ENCODE results near the gene CLEC5A. TPM values are rescaled to one million over a fixed set of nuclear protein-coding genes. Genes with fewer than 3 reads are reported as not detected.

The CLEC5A gene
- total and polyA plus RNA-seq, 9 of the 15 experiments (the other 6 are each of a cell fraction or from before 2014, with no cell fraction given) = not detected

DNA sequence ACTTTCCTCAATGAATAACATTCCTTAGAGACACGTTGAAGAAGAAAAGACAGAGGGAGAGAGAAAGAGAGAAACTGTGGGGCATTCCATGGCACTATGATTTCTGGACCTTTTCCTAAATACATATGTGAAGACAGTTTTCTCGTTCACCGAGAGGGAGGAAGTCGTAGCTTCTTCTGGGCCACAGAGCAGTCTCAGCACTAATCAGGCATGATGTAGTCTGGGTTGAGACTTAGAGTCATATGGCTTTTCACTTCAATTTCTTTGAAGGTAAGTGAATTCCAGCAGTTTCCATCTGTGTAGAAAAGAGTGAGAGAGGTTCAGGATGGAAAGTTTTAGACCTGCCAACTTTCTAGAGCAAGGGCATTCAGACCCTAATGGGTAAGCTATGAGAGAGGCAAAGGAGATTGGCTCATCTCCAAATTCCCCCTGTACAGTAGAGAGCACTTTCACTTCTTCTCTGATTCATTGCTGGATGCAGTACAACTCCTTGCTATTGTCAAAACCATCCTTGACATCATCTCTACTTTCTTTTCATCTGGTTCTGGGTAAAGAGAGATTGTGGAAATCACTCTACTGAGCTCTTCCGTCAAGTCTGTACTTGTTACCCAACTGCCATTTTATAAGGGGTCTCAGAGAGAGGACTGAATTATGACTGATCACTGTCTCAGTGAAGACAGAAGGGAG is 62.1 kb downstream of the CLEC5A start:
- BruUV-seq (replicated peaks) = no TSS peak
- in situ Hi-C loops (cut with MboI) (no loop called here), intact Hi-C loops (cut with micrococcal nuclease) (no loop called here)
- H3K4me1 ChIP-seq (replicated peaks in 1 of 2; ENCODE audit: control insufficient read depth in 2 of 2, insufficient read depth in 2 of 2, low read length in 2 of 2) = no peaks in the 10 kb centered on the region
- H3K27me3 ChIP-seq (ENCODE audit: control insufficient read depth in 2 of 2, insufficient read depth in 2 of 2, low read length in 2 of 2) = no peaks in the 10 kb centered on the region
- 1% methylated on average over 5 of the region's 5 CpGs for WGBS (ENCODE audit: insufficient coverage, low coverage, missing lambda C conversion rate)
- TF ChIP-seq KAT7 (CRISPR knock-in tag; IDR thresholded peaks at IDR 0.05; ENCODE audit: borderline replicate concordance) (no peak), POLR3A (IDR thresholded peaks at IDR 0.05; ENCODE audit: borderline replicate concordance, extremely low read depth, insufficient read depth, insufficient read length) (no peak), ATF7 (IDR thresholded peaks at IDR 0.05) (no peak), ZNF121 (CRISPR knock-in tag; conservative IDR thresholded peaks at IDR 0.05) (no peak), EZH2 (IDR thresholded peaks at IDR 0.05; ENCODE audit: borderline replicate concordance, low read depth, low read length) (no peak), ZNF140 (CRISPR knock-in tag; IDR thresholded peaks at IDR 0.05) (no peak), MXI1 (IDR thresholded peaks at IDR 0.05; ENCODE audit: low read depth, low read length) (no peak), CREM (IDR thresholded peaks at IDR 0.05; ENCODE audit: low read depth) (no peak), PML (IDR thresholded peaks at IDR 0.05; ENCODE audit: low read length) (no peak), KLF13 (tag; IDR thresholded peaks at IDR 0.05; ENCODE audit: borderline replicate concordance, low read depth) (no peak)
- no peak overlapping the region for H2AFZ ChIP-seq (ENCODE audit: low read depth, low read length)
- ChIA-PET CTCF (ENCODE audit: low intra/inter-chr PET ratio) (no interaction called here), POLR2A (no interaction called here)
- H3K9ac ChIP-seq (ENCODE audit: insufficient read depth in 1 of 2, low read depth in 2 of 2, low read length in 2 of 2) = no peak overlapping the region
- H3K36me3 ChIP-seq (ENCODE audit: control insufficient read depth, insufficient read depth, low read length) = no peaks in the 10 kb centered on the region
- H4K20me1 ChIP-seq (replicated peaks; ENCODE audit: control insufficient read depth, insufficient read depth, low read length) = no peaks in the 10 kb centered on the region
- DNase-seq (ENCODE audit: extremely low read depth in 1 of 4, low spot score in 3 of 4) = no peak
- no peak for FAIRE-seq
- no peaks in the 10 kb centered on the region for H3K79me2 ChIP-seq (ENCODE audit: control insufficient read depth, insufficient read depth, low read length)
- 0 out of 2 replicates have a peak, but pooled peaks cover 1% of the 10 kb centered on the region for H3K9me3 ChIP-seq (replicated peaks; ENCODE audit: control insufficient read depth, insufficient read depth, low read depth, low read length)
- no peak overlapping the region for H3K4me2 ChIP-seq (ENCODE audit: insufficient read depth, low read length)
- H3K4me3 ChIP-seq = no peak overlapping the region
- no peak for ATAC-seq
- H3K9me1 ChIP-seq (ENCODE audit: control insufficient read depth, insufficient read depth, low read length) = no peaks in the 10 kb centered on the region
- H3K27ac ChIP-seq (ENCODE audit: extremely low read depth, low read depth, low read length) = no peak overlapping the region
